Endothelial cell of umbilical vein (primary cell): ENCODE measurements around the gene KCNQ1OT1.

Source experiments
- CTCF ChIP-seq, 2 donors: IDR thresholded peaks; 1 replicate in 1 of 2; 2 replicates in 1 of 2; pipeline ENCODE4 v1.5.1; 2011; ENCODE audit warnings: low read length in 2 of 2, mild to moderate bottlenecking in 2 of 2, moderate library complexity in 2 of 2, control low read depth in 1 of 2, inconsistent platforms in 1 of 2, low read depth in 1 of 2; ENCODE audit not compliant: insufficient read depth in 1 of 2; ENCODE audit errors: extremely low read depth in 1 of 2
- EZH2 ChIP-seq: IDR thresholded peaks from 2 replicates; pipeline ENCODE4 v1.6.1; 2012; ENCODE audit warnings: borderline replicate concordance, low read depth, mild to moderate bottlenecking, moderate library complexity, low read length, inconsistent platforms; ENCODE audit not compliant: severe bottlenecking
- FOS ChIP-seq: IDR thresholded peaks from 2 replicates; pipeline ENCODE4 v1.6.1; 2011; ENCODE audit warnings: mild to moderate bottlenecking, low read length, moderate library complexity, borderline replicate concordance; ENCODE audit not compliant: insufficient read depth
- GATA2 ChIP-seq: IDR thresholded peaks from 2 replicates; pipeline ENCODE4 v1.7.0; 2011; ENCODE audit warnings: low read depth, mild to moderate bottlenecking, moderate library complexity, mixed read lengths, low read length; ENCODE audit not compliant: insufficient read length, insufficient read depth
- JUN ChIP-seq: IDR thresholded peaks from 2 replicates; pipeline ENCODE4 v1.6.1; 2011; ENCODE audit warnings: borderline replicate concordance, low read depth; ENCODE audit not compliant: insufficient read length, insufficient read depth
- MAX ChIP-seq: IDR thresholded peaks from 2 replicates; pipeline ENCODE4 v1.6.1; 2011; ENCODE audit not compliant: insufficient read depth, insufficient read length
- MYC ChIP-seq: IDR thresholded peaks from one replicate; pipeline ENCODE4 v1.6.1; 2011; ENCODE audit warnings: mild to moderate bottlenecking, low read depth, low read length
- POLR2A ChIP-seq: IDR thresholded peaks from 2 replicates; pipeline ENCODE4 v1.6.1; 2012; ENCODE audit warnings: low read depth, mild to moderate bottlenecking, control low read depth, low read length
- POLR2AphosphoS5 ChIP-seq: IDR thresholded peaks from 2 replicates; pipeline ENCODE4 v1.6.1; 2012; ENCODE audit warnings: low read depth, mild to moderate bottlenecking, control low read depth, low read length, moderate library complexity; ENCODE audit not compliant: insufficient read depth

- no peak for TF ChIP-seq POLR2A
- no peak for TF ChIP-seq CTCF (IDR thresholded peaks at IDR 0.05; ENCODE audit: extremely low read depth in 1 of 2, insufficient read depth in 1 of 2, low read depth in 1 of 2, low read length in 2 of 2)
- no peak for TF ChIP-seq EZH2
- TF ChIP-seq MYC = no peak
- TF ChIP-seq FOS = no peak
- TF ChIP-seq MAX = no peak
- no peak for TF ChIP-seq POLR2AphosphoS5
- TF ChIP-seq GATA2 = no peak
- no peak for TF ChIP-seq JUN
These were observed 41.8 kb upstream of the KCNQ1OT1 start for GRCh38 chr11:2741377-2742131.
